Cardiac muscle cell (in vitro differentiated cells and primary cell): Measurements from ENCODE around the gene HIP1. TPM values are rescaled to one million over a fixed set of nuclear protein-coding genes. Genes with fewer than 3 reads are reported as not detected.
A peak's percentile ranks its signal among the peaks of the same experiment; 100 is the strongest.

Experiments
- DNase-seq, 2 donors: peaks; one replicate each; pipeline versions ENCODE4 v3.0.0 to v3.0.0-alpha.2; 2010 to 2017; ENCODE audit warnings: low read depth in 1 of 2, low spot score in 1 of 2
- H3K27ac ChIP-seq: fragments of 200-600 bp; sonication (generic); 2 replicates; pipeline ENCODE4 v1.5.1; 2016
- H3K27me3 ChIP-seq: fragments of 200-600 bp; sonication (generic); 2 replicates; pipeline ENCODE4 v1.6.0; 2016; ENCODE audit warnings: control low read depth
- H3K36me3 ChIP-seq: fragments of 200-600 bp; sonication (generic); 2 replicates; pipeline ENCODE4 v1.5.1; 2016; ENCODE audit warnings: control low read depth
- H3K4me1 ChIP-seq: fragments of 200-600 bp; sonication (generic); 2 replicates; pipeline ENCODE4 v1.8.1; 2017; ENCODE audit warnings: low read depth, mild to moderate bottlenecking, mixed run types
- H3K4me3 ChIP-seq: fragments of 200-600 bp; sonication (generic); 2 replicates; pipeline ENCODE4 v1.5.1; 2016; ENCODE audit warnings: mild to moderate bottlenecking
- H3K9me3 ChIP-seq: fragments of 200-600 bp; sonication (generic); 2 replicates; pipeline ENCODE4 v1.5.1; 2017; ENCODE audit warnings: low read depth, mild to moderate bottlenecking, control low read depth
- polyA plus RNA-seq: library from polyadenylated mRNA; unstranded; fragments of >200 nt; fragmentation: Nextera tagmentation; extraction: Ambion mirVana; gene quantifications from 2 replicates; pipeline ENCODE4 v1.2.1, GENCODE V29; 2016
- total RNA-seq: library from RNA; depleted of rRNA; stranded (reverse); fragments of >200 nt; gene quantifications from 2 replicates; pipeline ENCODE4 v1.2.3, GENCODE V29; 2016
- TF ChIP-seq, protein P1 (sequence below): IDR thresholded peaks from 2 replicates; pipeline ENCODE4 v1.5.1; 2012; ENCODE audit warnings: low read depth, mild to moderate bottlenecking, low read length

The HIP1 gene
- total and polyA plus RNA-seq, 2 experiments from 2014 or later = 21.2 to 34.6 TPM

DNA sequence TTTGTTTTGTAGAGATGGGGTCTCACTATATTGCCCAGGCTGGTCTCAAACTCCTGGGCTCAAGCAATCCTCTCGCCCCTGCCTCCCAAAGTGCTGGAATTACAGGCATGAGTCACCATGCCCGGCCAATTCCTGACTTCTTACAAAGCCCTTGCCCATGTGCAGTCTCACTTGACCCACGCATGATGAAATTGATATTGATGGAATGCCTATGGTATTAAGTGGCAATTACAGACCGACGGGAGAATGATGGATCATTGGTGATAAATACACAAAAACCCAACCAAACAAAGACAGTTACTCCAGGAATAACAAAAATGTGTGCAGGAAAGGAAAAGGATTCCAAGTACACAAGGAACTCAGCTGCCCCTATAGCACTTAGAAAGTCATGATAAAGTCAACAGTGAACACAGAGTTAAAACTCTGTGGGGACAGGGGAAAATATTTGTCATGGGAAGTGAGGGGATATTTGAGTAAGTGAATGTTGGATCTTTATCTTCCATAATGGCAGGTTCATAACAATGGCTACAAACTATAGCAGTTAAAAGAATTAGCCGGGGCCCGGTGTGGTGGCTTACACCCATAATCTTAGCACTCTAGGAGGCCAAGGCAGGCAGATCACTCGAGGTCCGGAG is 21.6 kb downstream of the HIP1 start:
- TF ChIP-seq, protein P1, sequence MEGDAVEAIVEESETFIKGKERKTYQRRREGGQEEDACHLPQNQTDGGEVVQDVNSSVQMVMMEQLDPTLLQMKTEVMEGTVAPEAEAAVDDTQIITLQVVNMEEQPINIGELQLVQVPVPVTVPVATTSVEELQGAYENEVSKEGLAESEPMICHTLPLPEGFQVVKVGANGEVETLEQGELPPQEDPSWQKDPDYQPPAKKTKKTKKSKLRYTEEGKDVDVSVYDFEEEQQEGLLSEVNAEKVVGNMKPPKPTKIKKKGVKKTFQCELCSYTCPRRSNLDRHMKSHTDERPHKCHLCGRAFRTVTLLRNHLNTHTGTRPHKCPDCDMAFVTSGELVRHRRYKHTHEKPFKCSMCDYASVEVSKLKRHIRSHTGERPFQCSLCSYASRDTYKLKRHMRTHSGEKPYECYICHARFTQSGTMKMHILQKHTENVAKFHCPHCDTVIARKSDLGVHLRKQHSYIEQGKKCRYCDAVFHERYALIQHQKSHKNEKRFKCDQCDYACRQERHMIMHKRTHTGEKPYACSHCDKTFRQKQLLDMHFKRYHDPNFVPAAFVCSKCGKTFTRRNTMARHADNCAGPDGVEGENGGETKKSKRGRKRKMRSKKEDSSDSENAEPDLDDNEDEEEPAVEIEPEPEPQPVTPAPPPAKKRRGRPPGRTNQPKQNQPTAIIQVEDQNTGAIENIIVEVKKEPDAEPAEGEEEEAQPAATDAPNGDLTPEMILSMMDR = no peak
- H3K4me1 ChIP-seq = peaks cover 22% of the 10 kb centered on the region
- peak overlapping the region; percentile 43 for H3K27ac ChIP-seq
- no peaks in the 10 kb centered on the region for H3K9me3 ChIP-seq
- H3K27me3 ChIP-seq = no peaks in the 10 kb centered on the region
- H3K4me3 ChIP-seq = no peak overlapping the region
- H3K36me3 ChIP-seq = no peaks in the 10 kb centered on the region
- peak in 1 of 2 donors; percentile 38 for DNase-seq

DNA sequence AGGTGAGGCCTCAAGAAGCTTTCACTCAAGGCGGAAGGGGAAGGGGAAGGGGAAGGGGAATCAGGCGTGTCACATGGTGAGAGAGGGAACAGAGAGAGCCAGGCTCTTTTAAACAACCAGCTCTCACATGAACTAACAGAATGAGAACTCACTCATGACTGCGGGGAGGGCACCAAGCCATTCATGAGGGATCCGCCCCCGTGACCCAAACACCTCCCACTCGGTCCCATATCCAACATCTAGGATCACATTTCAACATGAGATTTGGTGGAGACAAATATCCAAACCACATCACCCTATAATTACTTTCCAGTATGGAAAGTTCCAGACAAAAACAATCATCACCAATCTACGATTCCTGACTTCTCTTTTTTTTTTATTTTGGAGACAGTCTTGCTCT is 22.9 kb downstream of the HIP1 start:
- TF ChIP-seq, protein P1 = no peak
- Histone ChIP-seq H3K36me3 (no peaks in the 10 kb centered on the region), H3K9me3 (no peaks in the 10 kb centered on the region), H3K4me3 (no peak overlapping the region), H3K27me3 (no peaks in the 10 kb centered on the region), H3K27ac (no peak overlapping the region), H3K4me1 (peaks cover 31% of the 10 kb centered on the region)
- DNase-seq = no peak

DNA sequence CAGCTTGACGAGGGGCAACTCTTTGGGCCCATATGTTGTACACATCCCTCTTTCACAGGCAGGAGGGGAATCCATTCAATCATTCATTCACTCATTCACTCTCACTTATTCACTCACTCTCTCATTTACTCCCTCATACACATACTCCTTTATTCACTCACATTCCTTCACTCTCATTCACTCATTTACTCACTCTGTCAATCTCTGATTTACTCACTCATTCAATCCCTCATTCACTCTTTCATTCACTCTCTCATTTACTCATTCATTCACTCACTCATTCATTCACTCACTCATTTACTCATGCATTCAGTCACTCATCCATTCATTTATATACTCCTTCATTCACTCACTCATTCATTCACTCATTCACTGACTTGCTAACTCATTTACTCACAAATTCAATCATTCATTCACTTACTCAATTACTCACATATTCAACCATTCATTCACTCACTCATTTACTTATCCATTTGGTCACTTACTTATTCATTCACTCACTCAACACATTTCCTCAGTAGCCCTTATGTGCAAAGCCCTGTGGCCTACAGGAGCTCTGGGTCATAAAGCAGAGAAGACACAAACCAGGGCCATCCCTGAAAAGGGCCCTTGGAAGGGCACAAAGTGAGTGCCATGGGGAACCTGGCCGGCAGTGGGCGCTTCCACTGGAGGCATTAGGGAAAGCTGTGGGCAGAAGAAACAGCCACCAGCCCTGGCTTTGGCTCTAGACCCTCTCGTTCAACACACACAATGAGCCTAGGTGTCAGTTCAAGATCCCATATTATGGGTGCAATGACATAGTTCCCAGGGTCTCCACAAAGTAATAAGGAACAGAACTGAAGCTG is 26.0 kb downstream of the HIP1 start:
- Histone ChIP-seq H3K27ac (peak overlapping the region; percentile 96), H3K9me3 (no peaks in the 10 kb centered on the region), H3K36me3 (no peaks in the 10 kb centered on the region), H3K4me1 (peaks cover 29% of the 10 kb centered on the region), H3K27me3 (no peaks in the 10 kb centered on the region), H3K4me3 (no peak overlapping the region)
- TF ChIP-seq, protein P1 = no peak
- DNase-seq = no peak

DNA sequence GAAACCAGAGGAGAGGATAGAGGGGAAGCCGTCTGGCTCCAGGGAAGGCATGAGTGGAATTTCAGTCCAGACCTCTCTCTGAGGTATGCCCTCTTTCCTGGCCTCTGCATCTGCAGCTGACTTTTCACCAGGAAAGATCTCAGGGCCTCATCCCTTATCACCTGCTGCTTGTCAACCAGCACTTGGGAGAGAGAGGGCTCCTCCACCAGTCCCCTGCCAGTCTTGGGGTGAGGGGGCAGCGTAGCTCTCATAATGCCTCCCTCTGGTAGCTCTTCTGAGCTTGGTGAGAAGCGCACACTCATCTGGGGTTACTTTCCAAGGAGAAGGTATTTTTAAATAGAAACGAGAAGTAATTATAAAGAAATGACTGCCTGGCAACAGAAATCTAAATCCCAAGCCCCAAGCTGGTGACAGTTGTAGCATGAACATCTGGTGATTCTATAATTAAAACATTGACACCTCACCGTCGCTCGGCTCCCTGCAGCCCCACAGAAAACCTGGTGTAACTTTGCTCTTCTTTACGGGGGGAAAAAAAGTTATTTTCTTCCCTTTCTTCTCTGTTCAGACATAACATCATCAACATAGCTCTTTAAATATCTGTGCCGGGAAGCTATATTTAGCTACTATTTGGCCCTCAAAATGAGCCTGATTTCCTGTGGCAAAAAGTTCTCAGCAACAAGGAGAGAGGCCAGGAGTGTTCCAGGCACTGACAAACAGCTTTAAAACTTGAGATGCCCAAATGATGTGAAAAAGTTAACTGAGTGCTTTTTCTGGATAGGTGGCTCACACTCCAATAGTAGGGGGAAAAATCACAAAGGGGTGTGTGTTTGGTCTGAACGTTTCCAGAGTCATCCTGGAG is 26.9 kb downstream of the HIP1 start:
- peak; percentile 66 to 87 for DNase-seq
- no peaks in the 10 kb centered on the region for H3K36me3 ChIP-seq
- H3K4me1 ChIP-seq = peaks cover 29% of the 10 kb centered on the region
- H3K27me3 ChIP-seq = no peaks in the 10 kb centered on the region
- H3K27ac ChIP-seq = peak overlapping the region; percentile 96
- H3K4me3 ChIP-seq = no peak overlapping the region
- TF ChIP-seq, protein P1 = no peak
- no peaks in the 10 kb centered on the region for H3K9me3 ChIP-seq

DNA sequence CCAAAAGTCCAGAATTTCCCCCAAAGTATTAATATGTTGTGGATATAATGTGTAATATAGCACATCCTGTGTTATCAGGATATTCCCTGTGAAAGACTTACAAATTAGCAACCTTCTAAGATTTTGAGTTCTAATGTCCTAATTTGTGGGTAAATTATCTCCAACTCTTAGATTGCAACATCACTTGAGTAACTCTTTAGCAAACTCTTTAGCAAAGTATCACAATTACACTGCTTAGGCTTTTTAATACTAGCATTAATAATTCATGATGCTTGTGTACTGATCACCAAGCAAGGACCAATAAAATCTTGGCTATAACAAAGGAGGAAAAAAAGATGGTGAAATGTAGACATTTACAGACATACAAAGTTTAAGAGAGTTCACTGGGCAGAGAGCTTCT is 27.7 kb downstream of the HIP1 start:
- Histone ChIP-seq H3K36me3 (no peaks in the 10 kb centered on the region), H3K4me1 (peaks cover 29% of the 10 kb centered on the region), H3K9me3 (no peaks in the 10 kb centered on the region), H3K27me3 (no peaks in the 10 kb centered on the region), H3K27ac (peak overlapping the region; percentile 96), H3K4me3 (no peak overlapping the region)
- DNase-seq = peak in 1 of 2 donors; percentile 46
- TF ChIP-seq, protein P1 = no peak
